K562 (cell line): ENCODE data around the gene NCMAP. TPM values are rescaled to one million over a fixed set of nuclear protein-coding genes. Genes with fewer than 3 reads are reported as not detected.

Experiments used
- ATAC-seq: fragments of 200-7000 bp; cut with Tn5 transposase; 3 replicates; pipeline ENCODE4 v1.9.1; 2020; ENCODE audit warnings: moderate library complexity
- BruUV-seq: library from RNA; stranded (reverse); fragments of 400-500 nt; replicated peaks from 2 replicates; lab custom pipeline; 2021; lab: Mats Ljungman, UMichigan
- CTCF ChIA-PET: fragments of 300-600 bp; formaldehyde crosslinking; extraction: SDS; loops from one replicate; lab custom pipeline; 2021; ENCODE audit warnings: low intra/inter-chr PET ratio; lab: Yijun Ruan, JAX
- POLR2A ChIA-PET: fragments of 300-600, 350-650 bp; sonication (Branson Sonifier 250); formaldehyde crosslinking; extraction: SDS; loops from one replicate; lab custom pipeline; 2021; ENCODE audit warnings: antibody characterized with exemption, inconsistent platforms; lab: Yijun Ruan, JAX
- DNase-seq, 4 experiments: peaks; one replicate each; pipeline versions ENCODE4 v3.0.0 to v3.0.0-alpha.2; 2011 to 2018; ENCODE audit warnings: low spot score in 3 of 4, mixed read lengths in 3 of 4; ENCODE audit errors: extremely low read depth in 1 of 4
- FAIRE-seq: peaks from 2 replicates; lab custom pipeline; 2011; peaks lifted over from hg19 to GRCh38; lab: Jason Lieb, UNC
- H2AFZ ChIP-seq: 2 replicates; pipeline ENCODE4 v1.6.0; 2011; ENCODE audit warnings: low read depth, low read length, control low read depth, inconsistent platforms
- H3K27ac ChIP-seq: fragments of 200-600 bp; 3 replicates; pipeline ENCODE4 v1.8.0; 2011; ENCODE audit warnings: low read depth, mild to moderate bottlenecking, control low read depth, inconsistent platforms, low read length, moderate library complexity, mixed read lengths; ENCODE audit errors: extremely low read depth
- H3K27me3 ChIP-seq, 2 experiments: fragments of 300-600 bp in 1 of 2; 2 replicates in 1 of 2; 3 replicates in 1 of 2; pipeline versions ENCODE4 v1.6.0 to v1.8.0; 2011; ENCODE audit warnings: inconsistent platforms in 2 of 2, low read length in 2 of 2, mild to moderate bottlenecking in 1 of 2, mixed read lengths in 1 of 2, moderate library complexity in 1 of 2; ENCODE audit not compliant: control insufficient read depth in 2 of 2, insufficient read depth in 2 of 2
- H3K36me3 ChIP-seq: fragments of 300-600 bp; 3 replicates; pipeline ENCODE4 v1.8.0; 2011; ENCODE audit warnings: mild to moderate bottlenecking, low read length, inconsistent platforms; ENCODE audit not compliant: control insufficient read depth, insufficient read depth
- H3K4me1 ChIP-seq, 2 experiments: fragments of 200-600 bp in 1 of 2; replicated peaks in 1 of 2; 2 replicates in 1 of 2; 3 replicates in 1 of 2; pipeline versions ENCODE4 v1.5.1 to v1.8.0; 2011; ENCODE audit warnings: inconsistent platforms in 2 of 2, low read length in 2 of 2, mild to moderate bottlenecking in 1 of 2, mixed read lengths in 1 of 2, moderate library complexity in 1 of 2; ENCODE audit not compliant: control insufficient read depth in 2 of 2, insufficient read depth in 2 of 2
- H3K4me2 ChIP-seq: 2 replicates; pipeline ENCODE4 v1.6.1; 2011; ENCODE audit warnings: low read length, control low read depth, inconsistent platforms, mixed read lengths; ENCODE audit not compliant: insufficient read depth
- H3K4me3 ChIP-seq: fragments of 200-600 bp; sonication (generic), shearing (Covaris generic); 2 replicates; pipeline ENCODE4 v1.5.1; 2016; ENCODE audit warnings: control low read depth, inconsistent platforms
- H3K79me2 ChIP-seq: fragments of 200-600 bp; 3 replicates; pipeline ENCODE4 v1.8.0; 2011; ENCODE audit warnings: low read length, inconsistent platforms; ENCODE audit not compliant: control insufficient read depth, insufficient read depth
- H3K9ac ChIP-seq, 2 experiments: 2 replicates each; pipeline versions ENCODE4 v1.6.0 to v1.6.1; 2011; ENCODE audit warnings: low read depth in 2 of 2, low read length in 2 of 2, control low read depth in 1 of 2, inconsistent platforms in 1 of 2, mild to moderate bottlenecking in 1 of 2, mixed read lengths in 1 of 2; ENCODE audit not compliant: insufficient read depth in 1 of 2
- H3K9me1 ChIP-seq: one replicate; pipeline ENCODE4 v1.6.0; 2011; ENCODE audit warnings: inconsistent platforms, mild to moderate bottlenecking, low read length, moderate library complexity; ENCODE audit not compliant: control insufficient read depth, insufficient read depth
- H3K9me3 ChIP-seq: replicated peaks from 2 replicates; pipeline ENCODE4 v1.5.1; 2011; ENCODE audit warnings: low read depth, low read length, inconsistent platforms; ENCODE audit not compliant: control insufficient read depth, insufficient read depth
- H4K20me1 ChIP-seq: replicated peaks from 2 replicates; pipeline ENCODE4 v1.6.1; 2011; ENCODE audit warnings: low read length, inconsistent platforms, mixed read lengths; ENCODE audit not compliant: control insufficient read depth, insufficient read depth
- ETS1 ChIP-seq: conservative IDR thresholded peaks from 2 replicates; pipeline ENCODE4 v1.6.1; 2011; ENCODE audit warnings: low read depth, mild to moderate bottlenecking, low read length; ENCODE audit not compliant: control insufficient read depth
- FOXK1 ChIP-seq: sonication (generic); formaldehyde crosslinking; IDR thresholded peaks from 2 replicates; pipeline ENCODE4 v1.8.0; 2022; ENCODE audit warnings: missing genetic modification reagents, mild to moderate bottlenecking, borderline replicate concordance
- GABPA ChIP-seq: fragments of 200-800 bp; sonication (Bioruptor generic); conservative IDR thresholded peaks from 2 replicates; pipeline ENCODE4 v1.6.1; 2016; ENCODE audit warnings: low read depth, missing genetic modification characterization, missing compliant biosample characterization
- GATAD2A ChIP-seq: fragments of 450-650 bp; IDR thresholded peaks from 2 replicates; pipeline ENCODE4 v1.6.1; 2017
- HDGF ChIP-seq: fragments of 450-650 bp; IDR thresholded peaks from 2 replicates; pipeline ENCODE4 v1.6.1; 2016
- KDM4B ChIP-seq, 2 experiments: fragments of 450-650 bp in 1 of 2; sonication (generic) in 1 of 2; IDR thresholded peaks; 2 replicates each; pipeline ENCODE4 v1.6.1; 2016 to 2017; ENCODE audit warnings: borderline replicate concordance in 2 of 2, antibody characterized with exemption in 1 of 2, low read depth in 1 of 2, mild to moderate bottlenecking in 1 of 2
- PHF20 ChIP-seq: fragments of 450-650 bp; IDR thresholded peaks from 2 replicates; pipeline ENCODE4 v1.6.1; 2018; ENCODE audit not compliant: partially characterized antibody
- SUPT5H ChIP-seq: fragments of 450-650 bp; IDR thresholded peaks from 2 replicates; pipeline ENCODE4 v1.6.1; 2016
- TCFL5 ChIP-seq: fragments of 250-450 bp; sonication (Bioruptor Pico); conservative IDR thresholded peaks from 2 replicates; pipeline ENCODE4 v1.6.1; 2021; ENCODE audit warnings: mild to moderate bottlenecking, moderate library complexity, matching md5 sums
- TSHZ1 ChIP-seq: fragments of 250-450 bp; sonication (Bioruptor Pico); IDR thresholded peaks from 2 replicates; pipeline ENCODE4 v1.4.0; 2020; ENCODE audit warnings: mild to moderate bottlenecking, moderate library complexity
- YY1 ChIP-seq, 3 experiments: IDR thresholded peaks; 2 replicates each; pipeline ENCODE4 v1.6.1; 2011; ENCODE audit warnings: low read length in 2 of 3, mild to moderate bottlenecking in 2 of 3, moderate library complexity in 2 of 3, borderline replicate concordance in 1 of 3, control low read depth in 1 of 3, low read depth in 1 of 3; ENCODE audit not compliant: insufficient read depth in 3 of 3, insufficient replicate concordance in 2 of 3, control insufficient read depth in 1 of 3, insufficient read length in 1 of 3; ENCODE audit errors: extremely low read depth in 1 of 3
- ZNF146 ChIP-seq: IDR thresholded peaks from one replicate; pipeline ENCODE4 v1.6.1; 2018; ENCODE audit warnings: missing compliant biosample characterization; ENCODE audit not compliant: unreplicated experiment
- ZNF431 ChIP-seq: sonication (generic); formaldehyde crosslinking; IDR thresholded peaks from 2 replicates; pipeline ENCODE4 v1.8.0; 2022; ENCODE audit warnings: mild to moderate bottlenecking, missing genetic modification reagents
- WGBS: fragments of 100-300 bp; shearing (Covaris generic); methylation state at CpG from one replicate; pipeline ENCODE4 v1.1.6; 2016; ENCODE audit warnings: low coverage, mixed read lengths; ENCODE audit not compliant: insufficient coverage; ENCODE audit errors: missing lambda C conversion rate; 5-methylcytosine and 5-hydroxymethylcytosine counted together
- in situ Hi-C: fragments of 300-500 bp; cut with MboI; formaldehyde crosslinking; loops from 4 replicates; pipeline ENCODE4 v1.15.0; 2018; ENCODE audit warnings: inconsistent platforms, mixed read lengths
- intact Hi-C: fragments of 100-400 bp; cut with micrococcal nuclease; formaldehyde crosslinking; loops from 2 replicates; pipeline ENCODE4 v1.14.2; 2022
- polyA plus RNA-seq, 8 experiments: library from polyadenylated mRNA; depleted of rRNA in 4 of 8; stranded (reverse) in 5 of 8; unstranded in 3 of 8; fragments of >200 nt; fragmentation: Nextera tagmentation in 2 of 8; fragmentation: Illumina TruSeq in 1 of 8; extraction: Ambion mirVana in 2 of 8; extraction: Trizol in 1 of 8; gene quantifications; 2 replicates each; pipeline versions ENCODE4 v1.2.1 to v1.2.3, GENCODE V29; 2011 to 2014; ENCODE audit warnings: inconsistent platforms in 1 of 8, missing spikeins in 1 of 8
- total RNA-seq, 7 experiments: library from RNA; depleted of rRNA in 6 of 7; stranded (reverse); fragments of >200 nt in 6 of 7; fragmentation: Illumina TruSeq in 2 of 7; extraction: Trizol in 2 of 7; gene quantifications; 2 replicates each; pipeline versions ENCODE4 v1.2.1 to v1.2.3, GENCODE V29; 2011 to 2021; ENCODE audit warnings: low replicate concordance in 1 of 7
- TF ChIP-seq, protein P1 (sequence below): fragments of 450-650 bp; IDR thresholded peaks from one replicate; pipeline ENCODE4 v1.6.1; 2018; ENCODE audit warnings: mild to moderate bottlenecking, moderate library complexity; ENCODE audit not compliant: partially characterized antibody

The NCMAP gene
- total and polyA plus RNA-seq, 9 of the 15 experiments (the other 6 are each of a cell fraction or from before 2014, with no cell fraction given), result 0.03 TPM; not detected in 8

- no TSS peak for BruUV-seq
- no peak overlapping the region for H3K4me3 ChIP-seq
- H3K27ac ChIP-seq, result no peak overlapping the region
- CTCF ChIA-PET, result no interaction called here
- no peaks in the 10 kb centered on the region for H3K79me2 ChIP-seq
- no peak overlapping the region for H2AFZ ChIP-seq
- no peak overlapping the region for H3K9ac ChIP-seq
- peaks cover 18 to 50% of the 10 kb centered on the region in 2 experiments for H3K27me3 ChIP-seq
- intact Hi-C loops (no loop called here), in situ Hi-C loops (no loop called here)
- no peak for DNase-seq
- H3K4me1 ChIP-seq, result peaks cover 0 to 3% of the 10 kb centered on the region in 2 experiments; a peak in 1 of 5 replicates
- POLR2A ChIA-PET, result interaction anchor here (2.1 kb wide), 1 partner anchor 13 kb away, joined by 7 read pairs; no protein-coding TSS in a partner anchor
- no peaks in the 10 kb centered on the region for H3K9me3 ChIP-seq
- no peak for FAIRE-seq
- WGBS, result 0% methylated on average over 1 of the region's 1 CpG
- no peak for ATAC-seq
- no peak overlapping the region for H3K4me2 ChIP-seq
- no peaks in the 10 kb centered on the region for H3K9me1 ChIP-seq
- H4K20me1 ChIP-seq, result no peaks in the 10 kb centered on the region; the same call in 1 of the 2 replicates
- H3K36me3 ChIP-seq, result no peaks in the 10 kb centered on the region
- no peak for TF ChIP-seq TSHZ1 (CRISPR knock-in tag)
- no peak for TF ChIP-seq GABPA (tag)
- no peak for TF ChIP-seq ZNF431 (CRISPR knock-in tag)
- TF ChIP-seq GATAD2A, result no peak
- TF ChIP-seq YY1 (IDR thresholded peaks at IDR 0.05; ENCODE audit: borderline replicate concordance in 1 of 3, control insufficient read depth in 1 of 3, extremely low read depth in 1 of 3, insufficient read depth in 3 of 3, insufficient read length in 1 of 3, insufficient replicate concordance in 2 of 3, low read depth in 1 of 3, low read length in 2 of 3), result no peak
- no peak for TF ChIP-seq PHF20
- TF ChIP-seq SUPT5H, result no peak
- TF ChIP-seq ZNF146 (CRISPR knock-in tag), result no peak
- no peak for TF ChIP-seq KDM4B (IDR thresholded peaks at IDR 0.05; ENCODE audit: borderline replicate concordance in 2 of 2, low read depth in 1 of 2)
- no peak for TF ChIP-seq TCFL5
- TF ChIP-seq, protein P1, sequence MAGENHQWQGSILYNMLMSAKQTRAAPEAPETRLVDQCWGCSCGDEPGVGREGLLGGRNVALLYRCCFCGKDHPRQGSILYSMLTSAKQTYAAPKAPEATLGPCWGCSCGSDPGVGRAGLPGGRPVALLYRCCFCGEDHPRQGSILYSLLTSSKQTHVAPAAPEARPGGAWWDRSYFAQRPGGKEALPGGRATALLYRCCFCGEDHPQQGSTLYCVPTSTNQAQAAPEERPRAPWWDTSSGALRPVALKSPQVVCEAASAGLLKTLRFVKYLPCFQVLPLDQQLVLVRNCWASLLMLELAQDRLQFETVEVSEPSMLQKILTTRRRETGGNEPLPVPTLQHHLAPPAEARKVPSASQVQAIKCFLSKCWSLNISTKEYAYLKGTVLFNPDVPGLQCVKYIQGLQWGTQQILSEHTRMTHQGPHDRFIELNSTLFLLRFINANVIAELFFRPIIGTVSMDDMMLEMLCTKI, result no peak
- TF ChIP-seq ETS1, result no peak
- no peak for TF ChIP-seq FOXK1 (CRISPR knock-in tag)
- no peak for TF ChIP-seq HDGF
These were observed 10.2 kb upstream of the NCMAP start for GRCh38 chr1:24545662-24546061.
